ENCODE data around the gene AMPD2. TPM values are rescaled to one million over a fixed set of nuclear protein-coding genes. Genes with fewer than 3 reads are reported as not detected.

Gene AMPD2
- total and polyA plus RNA-seq, 2 donors from 2014 or later, result 21.1 to 55.3 TPM

- H3K36me3 ChIP-seq (ENCODE audit: control insufficient read depth in 2 of 3, insufficient read depth in 3 of 3, low read length in 3 of 3), result peaks cover 0 to 2% (median 0%) of the 10 kb centered on the region in 3 donors
- intact Hi-C loops (cut with DNase I), result loop anchor here (10.0 kb wide), 1 partner anchor 87 kb away; the partner anchor contains the start of gene GPR61
- peak overlapping the region in 1 of 3 donors; percentile 99 for H3K9ac ChIP-seq (ENCODE audit: low read length in 3 of 3)
- H3K4me3 ChIP-seq (ENCODE audit: low read length in 3 of 3), result peak overlapping the region; percentile 44 to 95 (median 88)
- H3K27me3 ChIP-seq (ENCODE audit: control insufficient read depth, insufficient read depth, low read length), result no peaks in the 10 kb centered on the region
- no peaks in the 10 kb centered on the region for H3K9me3 ChIP-seq (ENCODE audit: control insufficient read depth in 2 of 3, insufficient read depth in 1 of 3, low read length in 3 of 3)
- no peak for TF ChIP-seq CTCF (IDR thresholded peaks at IDR 0.05; ENCODE audit: borderline replicate concordance, extremely low read depth, insufficient read depth)
- peak in 1 of 5 donors; percentile 62 for DNase-seq
- peaks cover 3 to 34% (median 6%) of the 10 kb centered on the region in 3 donors for H3K4me1 ChIP-seq (ENCODE audit: control insufficient read depth in 2 of 3, insufficient read depth in 2 of 3, low read depth in 1 of 3, low read length in 3 of 3)
- H3K27ac ChIP-seq (ENCODE audit: low read depth in 2 of 2, low read length in 2 of 2), result no peak overlapping the region
- no peak for FAIRE-seq
Measured at GRCh38 chr1:109621379-109622136, 1.9 kb downstream of the AMPD2 start.

GRCh38 chr1:109622137-109622892 is 2.7 kb downstream of the AMPD2 start:
- no peak for FAIRE-seq
- no peaks in the 10 kb centered on the region for H3K27me3 ChIP-seq (ENCODE audit: control insufficient read depth, insufficient read depth, low read length)
- H3K9ac ChIP-seq (ENCODE audit: low read length in 3 of 3), result peak overlapping the region in 1 of 3 donors; percentile 12
- intact Hi-C loops (cut with DNase I), result loop anchor here (10.0 kb wide), 1 partner anchor 88 kb away; the partner anchor contains the start of gene GPR61
- peak overlapping the region in 1 of 3 donors; percentile 95 for H3K4me3 ChIP-seq (ENCODE audit: low read length in 3 of 3)
- no peaks in the 10 kb centered on the region for H3K9me3 ChIP-seq (ENCODE audit: control insufficient read depth in 2 of 3, insufficient read depth in 1 of 3, low read length in 3 of 3)
- H3K4me1 ChIP-seq (ENCODE audit: control insufficient read depth in 2 of 3, insufficient read depth in 2 of 3, low read depth in 1 of 3, low read length in 3 of 3), result peaks cover 3 to 34% (median 6%) of the 10 kb centered on the region in 3 donors
- H3K36me3 ChIP-seq (ENCODE audit: control insufficient read depth in 2 of 3, insufficient read depth in 3 of 3, low read length in 3 of 3), result peaks cover 0 to 8% (median 2%) of the 10 kb centered on the region in 3 donors
- H3K27ac ChIP-seq (ENCODE audit: low read depth in 2 of 2, low read length in 2 of 2), result no peak overlapping the region
- DNase-seq, result no peak
- TF ChIP-seq CTCF (IDR thresholded peaks at IDR 0.05; ENCODE audit: borderline replicate concordance, extremely low read depth, insufficient read depth), result no peak

GRCh38 chr1:109622895-109623294 is 3.3 kb downstream of the AMPD2 start:
- FAIRE-seq (no peak), DNase-seq (no peak)
- peak overlapping the region in 1 of 3 donors; percentile 12 for H3K9ac ChIP-seq (ENCODE audit: low read length in 3 of 3)
- no peak for TF ChIP-seq CTCF (IDR thresholded peaks at IDR 0.05; ENCODE audit: borderline replicate concordance, extremely low read depth, insufficient read depth)
- no peak overlapping the region for H3K4me3 ChIP-seq (ENCODE audit: low read length in 3 of 3)
- no peaks in the 10 kb centered on the region for H3K27me3 ChIP-seq (ENCODE audit: control insufficient read depth, insufficient read depth, low read length)
- peaks cover 3 to 34% (median 6%) of the 10 kb centered on the region in 3 donors for H3K4me1 ChIP-seq (ENCODE audit: control insufficient read depth in 2 of 3, insufficient read depth in 2 of 3, low read depth in 1 of 3, low read length in 3 of 3)
- H3K27ac ChIP-seq (ENCODE audit: low read depth in 2 of 2, low read length in 2 of 2), result no peak overlapping the region
- H3K9me3 ChIP-seq (ENCODE audit: control insufficient read depth in 2 of 3, insufficient read depth in 1 of 3, low read length in 3 of 3), result no peaks in the 10 kb centered on the region
- intact Hi-C loops (cut with DNase I), result loop anchor here (10.0 kb wide), 1 partner anchor 88 kb away; the partner anchor contains the start of gene GPR61
- peaks cover 0 to 14% (median 2%) of the 10 kb centered on the region in 3 donors for H3K36me3 ChIP-seq (ENCODE audit: control insufficient read depth in 2 of 3, insufficient read depth in 3 of 3, low read length in 3 of 3)
